CD14-positive monocyte (primary cell): ENCODE results near the gene DNAH10. TPM values are rescaled to one million over a fixed set of nuclear protein-coding genes. Genes with fewer than 3 reads are reported as not detected.

Experiments
- DNase-seq, 3 donors: peaks; one replicate each; pipeline ENCODE4 v3.0.0-alpha.2; 2011 to 2022
- H2AFZ ChIP-seq: 2 replicates; pipeline ENCODE4 v1.6.0; 2012; ENCODE audit warnings: mild to moderate bottlenecking, low read depth, low read length, inconsistent platforms; ENCODE audit not compliant: insufficient read depth, poor library complexity, severe bottlenecking
- H3K27ac ChIP-seq, 2 donors: 1 replicate in 1 of 2; 2 replicates in 1 of 2; pipeline ENCODE4 v1.5.1; 2012 to 2013; ENCODE audit warnings: low read length in 2 of 2, control low read depth in 1 of 2, inconsistent platforms in 1 of 2, low read depth in 1 of 2, mild to moderate bottlenecking in 1 of 2
- H3K27me3 ChIP-seq, 2 donors: one replicate each; pipeline versions ENCODE4 v1.6.0 to v1.6.1; 2011 to 2013; ENCODE audit warnings: low read length in 2 of 2; ENCODE audit not compliant: control insufficient read depth in 2 of 2, insufficient read depth in 2 of 2
- H3K36me3 ChIP-seq, 2 donors: replicated peaks in 1 of 2; 1 replicate in 1 of 2; 2 replicates in 1 of 2; pipeline versions ENCODE4 v1.5.1 to v1.6.1; 2012 to 2013; ENCODE audit warnings: low read length in 2 of 2, control low read depth in 1 of 2, inconsistent platforms in 1 of 2, mild to moderate bottlenecking in 1 of 2; ENCODE audit not compliant: insufficient read depth in 2 of 2, control insufficient read depth in 1 of 2
- H3K4me1 ChIP-seq, 2 donors: 1 replicate in 1 of 2; 2 replicates in 1 of 2; pipeline versions ENCODE4 v1.5.1 to v1.6.1; 2012 to 2013; ENCODE audit warnings: low read length in 2 of 2, control low read depth in 1 of 2, inconsistent platforms in 1 of 2, mild to moderate bottlenecking in 1 of 2, moderate library complexity in 1 of 2; ENCODE audit not compliant: insufficient read depth in 2 of 2, control insufficient read depth in 1 of 2
- H3K4me2 ChIP-seq: replicated peaks from 2 replicates; pipeline ENCODE3; 2012; ENCODE audit warnings: low read length, moderate library complexity, mild to moderate bottlenecking; ENCODE audit not compliant: poor library complexity, severe bottlenecking; ENCODE audit errors: extremely low read depth
- H3K4me3 ChIP-seq, 3 experiments: fragments of 200-600 bp in 1 of 3; sonication (generic) in 1 of 3; replicated peaks in 1 of 3; 1 replicate in 2 of 3; 2 replicates in 1 of 3; pipeline ENCODE4 v1.5.1; 2011 to 2013; ENCODE audit warnings: low read length in 3 of 3, mild to moderate bottlenecking in 3 of 3, control low read depth in 2 of 3, low read depth in 2 of 3, inconsistent platforms in 1 of 3, moderate library complexity in 1 of 3
- H3K79me2 ChIP-seq: 2 replicates; pipeline ENCODE4 v1.6.0; 2012; ENCODE audit warnings: mild to moderate bottlenecking, control low read depth, inconsistent platforms, low read length, moderate library complexity; ENCODE audit not compliant: insufficient read depth
- H3K9ac ChIP-seq: 2 replicates; pipeline ENCODE4 v1.6.0; 2017; ENCODE audit warnings: low read length, mild to moderate bottlenecking; ENCODE audit not compliant: insufficient read depth, poor library complexity, severe bottlenecking
- H3K9me3 ChIP-seq, 2 donors: replicated peaks in 1 of 2; 1 replicate in 1 of 2; 2 replicates in 1 of 2; pipeline versions ENCODE4 v1.5.1 to v1.6.1; 2012 to 2013; ENCODE audit warnings: low read length in 2 of 2, control low read depth in 1 of 2; ENCODE audit not compliant: control insufficient read depth in 1 of 2, insufficient read depth in 1 of 2
- H4K20me1 ChIP-seq: 2 replicates; pipeline ENCODE4 v1.6.0; 2012; ENCODE audit warnings: mild to moderate bottlenecking, low read length, control low read depth, moderate library complexity; ENCODE audit not compliant: insufficient read depth
- H3K27ac Mint-ChIP-seq, 7 donors: one replicate each; pipeline ENCODE4 v1.8.0; 2020; ENCODE audit warnings: mild to moderate bottlenecking in 7 of 7, mixed read lengths in 7 of 7, moderate library complexity in 6 of 7, inconsistent platforms in 2 of 7
- H3K27me3 Mint-ChIP-seq, 3 donors: one replicate each; pipeline ENCODE4 v1.8.0; 2021 to 2022; ENCODE audit warnings: low read depth in 3 of 3, mild to moderate bottlenecking in 3 of 3, mixed read lengths in 3 of 3, moderate library complexity in 3 of 3, inconsistent platforms in 1 of 3
- H3K36me3 Mint-ChIP-seq, 2 donors: one replicate each; pipeline ENCODE4 v1.8.0; 2020; ENCODE audit warnings: mixed read lengths in 2 of 2, inconsistent platforms in 1 of 2, mild to moderate bottlenecking in 1 of 2
- H3K4me1 Mint-ChIP-seq: one replicate; pipeline ENCODE4 v1.8.0; 2020; ENCODE audit warnings: mild to moderate bottlenecking, mixed read lengths
- H3K4me3 Mint-ChIP-seq, 2 donors: one replicate each; pipeline ENCODE4 v1.8.0; 2020; ENCODE audit warnings: mild to moderate bottlenecking in 2 of 2, mixed read lengths in 2 of 2, moderate library complexity in 1 of 2
- H3K9me3 Mint-ChIP-seq, 7 donors: one replicate each; pipeline ENCODE4 v1.8.0; 2020 to 2022; ENCODE audit warnings: mixed read lengths in 7 of 7, mild to moderate bottlenecking in 6 of 7, moderate library complexity in 6 of 7, inconsistent platforms in 2 of 7
- WGBS: methylation state at CpG from one replicate; pipeline ENCODE4 v1.1.5; 2013; ENCODE audit warnings: missing lambda C conversion rate; ENCODE audit not compliant: insufficient coverage; 5-methylcytosine and 5-hydroxymethylcytosine counted together
- intact Hi-C, 2 donors: fragments of 100-400 bp; cut with micrococcal nuclease; formaldehyde crosslinking; loops; one replicate each; pipeline versions ENCODE4 v1.15.0 to v1.15.1; 2023
- polyA plus RNA-seq, 3 donors: library from polyadenylated mRNA; depleted of rRNA in 1 of 3; unstranded in 2 of 3; stranded (reverse) in 1 of 3; fragments of 300-500 nt in 2 of 3; fragments of >200 nt in 1 of 3; fragmentation: Illumina TruSeq in 2 of 3; gene quantifications; 1 replicate in 2 of 3; 2 replicates in 1 of 3; pipeline ENCODE4 v1.2.3, GENCODE V29; 2012 to 2021
- TF ChIP-seq, protein P1 (sequence below): fragments of 200-600 bp; IDR thresholded peaks from one replicate; pipeline ENCODE4 v1.8.0; 2022; ENCODE audit warnings: antibody characterized with exemption, mild to moderate bottlenecking

The DNAH10 gene
- polyA plus RNA-seq, 3 donors, result not detected

DNA sequence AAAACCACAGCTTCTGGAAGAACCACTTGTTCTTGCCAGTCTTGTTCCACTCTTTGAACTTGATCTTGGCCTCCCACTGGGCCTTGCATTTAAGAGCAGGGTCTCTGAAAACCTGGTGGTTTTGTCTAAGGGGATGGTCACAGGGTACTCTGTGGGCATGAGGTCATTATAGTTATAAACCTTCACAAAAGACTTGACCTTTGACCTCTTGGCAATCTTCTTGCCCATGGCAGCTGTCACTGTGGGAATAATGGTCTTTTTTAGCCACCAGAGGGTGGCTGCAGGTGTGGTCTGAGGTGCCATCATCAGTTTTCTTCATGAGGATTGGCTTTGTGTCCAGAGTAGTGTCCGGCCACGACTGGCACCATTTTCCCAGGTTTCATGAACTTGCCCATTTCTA lies 40.9 kb upstream of the DNAH10 start:
- peaks cover 50 to 70% of the 10 kb centered on the region in 2 donors for H3K36me3 Mint-ChIP-seq
- peaks cover 0 to 2% of the 10 kb centered on the region in 2 donors for H3K4me1 ChIP-seq
- 100% methylated on average over 2 of the region's 2 CpGs for WGBS
- H4K20me1 ChIP-seq, result no peaks in the 10 kb centered on the region
- TF ChIP-seq, protein P1, sequence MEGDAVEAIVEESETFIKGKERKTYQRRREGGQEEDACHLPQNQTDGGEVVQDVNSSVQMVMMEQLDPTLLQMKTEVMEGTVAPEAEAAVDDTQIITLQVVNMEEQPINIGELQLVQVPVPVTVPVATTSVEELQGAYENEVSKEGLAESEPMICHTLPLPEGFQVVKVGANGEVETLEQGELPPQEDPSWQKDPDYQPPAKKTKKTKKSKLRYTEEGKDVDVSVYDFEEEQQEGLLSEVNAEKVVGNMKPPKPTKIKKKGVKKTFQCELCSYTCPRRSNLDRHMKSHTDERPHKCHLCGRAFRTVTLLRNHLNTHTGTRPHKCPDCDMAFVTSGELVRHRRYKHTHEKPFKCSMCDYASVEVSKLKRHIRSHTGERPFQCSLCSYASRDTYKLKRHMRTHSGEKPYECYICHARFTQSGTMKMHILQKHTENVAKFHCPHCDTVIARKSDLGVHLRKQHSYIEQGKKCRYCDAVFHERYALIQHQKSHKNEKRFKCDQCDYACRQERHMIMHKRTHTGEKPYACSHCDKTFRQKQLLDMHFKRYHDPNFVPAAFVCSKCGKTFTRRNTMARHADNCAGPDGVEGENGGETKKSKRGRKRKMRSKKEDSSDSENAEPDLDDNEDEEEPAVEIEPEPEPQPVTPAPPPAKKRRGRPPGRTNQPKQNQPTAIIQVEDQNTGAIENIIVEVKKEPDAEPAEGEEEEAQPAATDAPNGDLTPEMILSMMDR, result no peak
- H3K4me2 ChIP-seq, result no peak overlapping the region
- no peak for DNase-seq
- H3K27ac Mint-ChIP-seq, result no peak overlapping the region
- no peaks in the 10 kb centered on the region for H3K9me3 Mint-ChIP-seq
- no peak overlapping the region for H3K9ac ChIP-seq
- peaks cover 4% of the 10 kb centered on the region for H3K4me1 Mint-ChIP-seq
- no peaks in the 10 kb centered on the region for H3K27me3 ChIP-seq
- H3K27ac ChIP-seq, result no peak overlapping the region
- peaks cover 40 to 65% of the 10 kb centered on the region in 2 donors for H3K36me3 ChIP-seq
- intact Hi-C loops, result no loop called here
- no peaks in the 10 kb centered on the region for H3K27me3 Mint-ChIP-seq
- H2AFZ ChIP-seq, result no peak overlapping the region
- no peak overlapping the region for H3K4me3 ChIP-seq
- H3K79me2 ChIP-seq, result peaks cover 2% of the 10 kb centered on the region
- H3K4me3 Mint-ChIP-seq, result no peak overlapping the region
- H3K9me3 ChIP-seq, result no peaks in the 10 kb centered on the region

DNA sequence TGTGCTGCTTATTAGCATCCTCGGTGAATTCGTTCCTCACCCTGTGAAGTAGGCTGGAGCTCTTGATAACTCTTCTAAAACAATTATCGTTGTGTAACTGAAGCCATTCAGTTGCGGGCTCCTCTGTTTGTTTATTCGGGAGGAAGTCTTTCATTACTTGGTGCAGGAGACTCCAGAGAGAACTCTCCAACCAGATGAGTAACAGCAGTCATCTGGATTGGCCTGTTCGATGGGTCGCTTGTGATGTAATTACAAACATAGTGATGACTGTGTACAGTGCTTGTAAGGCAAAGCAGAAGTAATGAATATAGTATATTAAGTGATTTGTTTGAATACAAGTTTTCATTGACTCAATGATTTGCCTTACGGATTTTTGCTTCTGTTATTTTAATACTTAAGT lies 39.1 kb upstream of the DNAH10 start:
- Mint-ChIP-seq H3K9me3 (no peaks in the 10 kb centered on the region), H3K36me3 (peaks cover 61 to 80% of the 10 kb centered on the region in 2 donors), H3K4me3 (no peak overlapping the region), H3K4me1 (peaks cover 4% of the 10 kb centered on the region), H3K27ac (peak overlapping the region in 2 of 7 donors; percentile 43 to 56), H3K27me3 (no peaks in the 10 kb centered on the region)
- WGBS, result 90% methylated on average over 2 of the region's 8 CpGs
- H3K36me3 ChIP-seq, result peaks cover 51 to 82% of the 10 kb centered on the region in 2 donors
- TF ChIP-seq, protein P1, result no peak
- H3K4me2 ChIP-seq, result no peak overlapping the region
- H4K20me1 ChIP-seq, result no peaks in the 10 kb centered on the region
- peaks cover 0 to 2% of the 10 kb centered on the region in 2 donors for H3K4me1 ChIP-seq
- no peaks in the 10 kb centered on the region for H3K79me2 ChIP-seq
- intact Hi-C loops, result no loop called here
- no peak overlapping the region for H2AFZ ChIP-seq
- no peaks in the 10 kb centered on the region for H3K9me3 ChIP-seq
- no peak overlapping the region for H3K4me3 ChIP-seq
- no peaks in the 10 kb centered on the region for H3K27me3 ChIP-seq
- no peak overlapping the region for H3K27ac ChIP-seq
- no peak overlapping the region for H3K9ac ChIP-seq
- no peak for DNase-seq
